HG02840 (cell line): ENCODE data around the gene DNAJC6.
"Not testable (repeated sequence)": the region's sequence is repeated elsewhere in the genome, so short reads cannot be mapped to it uniquely, and the experiment has no call there.

Experiments
- ATAC-seq: cut with Tn5 transposase; IDR thresholded peaks from one replicate; pipeline ENCODE4 v1.9.1; 2021; ENCODE audit warnings: mild to moderate bottlenecking, moderate library complexity, moderate number of reproducible peaks; ENCODE audit not compliant: unreplicated experiment, low FRiP score

DNAJC6 gene

GRCh38 chr1:65424573-65424889 lies 115.2 kb downstream of the DNAJC6 start:
- ATAC-seq, result no peak

- ATAC-seq, result no peak
Observed at GRCh38 chr1:65425006-65425405, 115.7 kb downstream of the DNAJC6 start.

- ATAC-seq, result no peak
Observed at GRCh38 chr1:65425697-65426096, 116.4 kb downstream of the DNAJC6 start.

GRCh38 chr1:65429078-65429477 lies 119.7 kb downstream of the DNAJC6 start:
- no peak for ATAC-seq

GRCh38 chr1:65429806-65430205 lies 120.5 kb downstream of the DNAJC6 start:
- no peak for ATAC-seq

GRCh38 chr1:65431111-65431705 lies 121.9 kb downstream of the DNAJC6 start:
- ATAC-seq, result no peak

GRCh38 chr1:65432918-65433317 lies 123.6 kb downstream of the DNAJC6 start:
- no peak for ATAC-seq

GRCh38 chr1:65434255-65434654 lies 124.9 kb downstream of the DNAJC6 start:
- ATAC-seq, result no peak

GRCh38 chr1:65434760-65435159 lies 125.4 kb downstream of the DNAJC6 start:
- no peak for ATAC-seq

- no peak for ATAC-seq
Observed at GRCh38 chr1:65435987-65436386, 126.6 kb downstream of the DNAJC6 start.

GRCh38 chr1:65437616-65438015 lies 128.3 kb downstream of the DNAJC6 start:
- no peak for ATAC-seq

- no peak for ATAC-seq
Observed at GRCh38 chr1:65440322-65440900, 131.1 kb downstream of the DNAJC6 start.

GRCh38 chr1:65440915-65441314 lies 131.6 kb downstream of the DNAJC6 start:
- no peak for ATAC-seq

- ATAC-seq, result no peak
Observed at GRCh38 chr1:65441464-65441863, 132.1 kb downstream of the DNAJC6 start.

GRCh38 chr1:65442442-65442841 lies 133.1 kb downstream of the DNAJC6 start:
- ATAC-seq, result no peak

GRCh38 chr1:65443647-65444046 lies 134.3 kb downstream of the DNAJC6 start:
- no peak for ATAC-seq

GRCh38 chr1:65444128-65444640 lies 134.8 kb downstream of the DNAJC6 start:
- ATAC-seq, result no peak

- ATAC-seq, result no peak
Observed at GRCh38 chr1:65445837-65446236, 136.5 kb downstream of the DNAJC6 start.

GRCh38 chr1:65449214-65449823 lies 140.0 kb downstream of the DNAJC6 start:
- no peak for ATAC-seq

GRCh38 chr1:65455678-65456077 lies 146.3 kb downstream of the DNAJC6 start:
- not testable (repeated sequence) for ATAC-seq

GRCh38 chr1:65456481-65456880 lies 147.1 kb downstream of the DNAJC6 start:
- no peak for ATAC-seq

GRCh38 chr1:65457868-65458267 lies 148.5 kb downstream of the DNAJC6 start:
- no peak for ATAC-seq
